HepG2 (cell line): Measurements from ENCODE around the gene SCMH1. TPM values are rescaled to one million over a fixed set of nuclear protein-coding genes. Genes with fewer than 3 reads are reported as not detected.

Experiments used
- ATAC-seq: fragments of 200-7000 bp; cut with Tn5 transposase; 3 replicates; pipeline ENCODE4 v1.9.1; 2020; ENCODE audit warnings: mild to moderate bottlenecking, moderate library complexity
- BruUV-seq: library from RNA; stranded (reverse); fragments of 400-500 nt; replicated peaks from 2 replicates; lab custom pipeline; 2021; lab: Mats Ljungman, UMichigan
- CTCF ChIA-PET: fragments of 300-600 bp; formaldehyde crosslinking; extraction: SDS; loops from one replicate; lab custom pipeline; 2021; ENCODE audit warnings: low total read pairs, inconsistent platforms, low intra/inter-chr PET ratio; lab: Yijun Ruan, JAX
- POLR2A ChIA-PET: fragments of 350-600 bp; sonication (Branson Sonifier 250); formaldehyde crosslinking; loops from one replicate; lab custom pipeline; 2020; ENCODE audit warnings: antibody characterized with exemption, inconsistent platforms; lab: Yijun Ruan, JAX
- DNase-seq: peaks from one replicate; pipeline ENCODE4 v3.0.0-alpha.2; 2015; ENCODE audit warnings: low spot score
- FAIRE-seq: peaks from 3 replicates; lab custom pipeline; 2011; peaks lifted over from hg19 to GRCh38; lab: Jason Lieb, UNC
- H2AFZ ChIP-seq: one replicate; pipeline ENCODE4 v1.6.1; 2011; ENCODE audit warnings: low read length, inconsistent platforms
- H3K27ac ChIP-seq: fragments of 300-600 bp; 3 replicates; pipeline ENCODE4 v1.8.0; 2011; ENCODE audit warnings: mixed run types, mild to moderate bottlenecking, mixed read lengths, low read length, inconsistent platforms; ENCODE audit not compliant: insufficient read depth; ENCODE audit errors: extremely low read length
- H3K27me3 ChIP-seq, 2 experiments: fragments of 200-600 bp in 1 of 2; 2 replicates in 1 of 2; 3 replicates in 1 of 2; pipeline versions ENCODE4 v1.6.0 to v1.8.0; 2011; ENCODE audit warnings: low read length in 2 of 2, mild to moderate bottlenecking in 2 of 2, moderate library complexity in 2 of 2, inconsistent platforms in 1 of 2; ENCODE audit not compliant: insufficient read depth in 2 of 2, control insufficient read depth in 1 of 2
- H3K36me3 ChIP-seq, 2 experiments: fragments of 200-600 bp in 1 of 2; replicated peaks in 1 of 2; 2 replicates in 1 of 2; 3 replicates in 1 of 2; pipeline versions ENCODE4 v1.5.1 to v1.8.0; 2011; ENCODE audit warnings: low read length in 2 of 2, inconsistent platforms in 1 of 2; ENCODE audit not compliant: insufficient read depth in 2 of 2, control insufficient read depth in 1 of 2
- H3K4me1 ChIP-seq: 2 replicates; pipeline ENCODE4 v1.5.1; 2012; ENCODE audit warnings: low read length, inconsistent platforms; ENCODE audit not compliant: insufficient read depth
- H3K4me2 ChIP-seq: 2 replicates; pipeline ENCODE4 v1.6.0; 2011; ENCODE audit warnings: low read depth, low read length, inconsistent platforms
- H3K4me3 ChIP-seq, 3 experiments: fragments of 200-600 bp in 1 of 3; sonication (generic), shearing (Covaris generic) in 1 of 3; replicated peaks in 1 of 3; 2 replicates each; pipeline ENCODE4 v1.5.1; 2011 to 2016; ENCODE audit warnings: low read length in 3 of 3, inconsistent platforms in 2 of 3, low read depth in 2 of 3, mild to moderate bottlenecking in 2 of 3, control low read depth in 1 of 3, mixed read lengths in 1 of 3; ENCODE audit not compliant: insufficient read depth in 1 of 3
- H3K79me2 ChIP-seq: one replicate; pipeline ENCODE4 v1.6.1; 2011; ENCODE audit warnings: low read length, inconsistent platforms; ENCODE audit not compliant: insufficient read depth
- H3K9ac ChIP-seq: 2 replicates; pipeline ENCODE4 v1.6.0; 2011; ENCODE audit warnings: mild to moderate bottlenecking, low read depth, low read length, inconsistent platforms; ENCODE audit not compliant: insufficient read depth
- H3K9me3 ChIP-seq: 2 replicates; pipeline ENCODE4 v1.5.1; 2012; ENCODE audit warnings: mild to moderate bottlenecking, low read length
- H4K20me1 ChIP-seq: 2 replicates; pipeline ENCODE4 v1.6.0; 2011; ENCODE audit warnings: inconsistent platforms, mild to moderate bottlenecking, low read length, moderate library complexity; ENCODE audit not compliant: insufficient read depth
- ARID5B ChIP-seq: IDR thresholded peaks from 2 replicates; pipeline ENCODE4 v1.4.0; 2020; ENCODE audit warnings: mild to moderate bottlenecking, missing genetic modification reagents
- PAX8 ChIP-seq: sonication (generic); formaldehyde crosslinking; IDR thresholded peaks from 2 replicates; pipeline ENCODE4 v1.8.0; 2022; ENCODE audit warnings: mild to moderate bottlenecking, missing genetic modification reagents, borderline replicate concordance
- SP140L ChIP-seq: sonication (generic); formaldehyde crosslinking; IDR thresholded peaks from 2 replicates; pipeline ENCODE4 v1.4.0; 2020; ENCODE audit warnings: missing genetic modification reagents, borderline replicate concordance
- WGBS: methylation state at CpG from one replicate; pipeline ENCODE4 v1.1.6; 2017; ENCODE audit warnings: low lambda C conversion rate; 5-methylcytosine and 5-hydroxymethylcytosine counted together
- in situ Hi-C: cut with HindIII; loops from 2 replicates; pipeline ENCODE4 v1.10.0; 2017; ENCODE audit warnings: low pct_unique_long_range_greater_than_20kb; ENCODE audit not compliant: extremely low pct_ligation_motif_present
- intact Hi-C: fragments of 100-400 bp; cut with micrococcal nuclease; formaldehyde crosslinking; loops from one replicate; pipeline ENCODE4 v1.10.0; 2022; ENCODE audit not compliant: unreplicated experiment
- polyA plus RNA-seq, 8 experiments: library from polyadenylated mRNA; depleted of rRNA in 3 of 8; stranded (reverse) in 7 of 8; unstranded in 1 of 8; fragments of >200 nt; fragmentation: Illumina TruSeq in 4 of 8; extraction: Trizol in 4 of 8; gene quantifications; 2 replicates each; pipeline versions ENCODE4 v1.2.1 to v1.2.3, GENCODE V29; 2011 to 2016; ENCODE audit warnings: low read depth in 4 of 8, missing spikeins in 1 of 8, mixed read lengths in 1 of 8; ENCODE audit not compliant: insufficient read depth in 1 of 8
- total RNA-seq, 5 experiments: library from RNA; depleted of rRNA; stranded (reverse); fragments of >200 nt; fragmentation: Illumina TruSeq; extraction: Trizol; gene quantifications; 2 replicates each; pipeline ENCODE4 v1.2.3, GENCODE V29; 2016; ENCODE audit warnings: low read depth in 1 of 5
- TF ChIP-seq, protein P1 (sequence below): sonication (generic); formaldehyde crosslinking; conservative IDR thresholded peaks from 2 replicates; pipeline ENCODE4 v1.4.0; 2020; ENCODE audit warnings: missing genetic modification reagents

The SCMH1 gene
- total and polyA plus RNA-seq, 2 of the 13 experiments (the other 11 are each of a cell fraction or from before 2014, with no cell fraction given): 41.8 to 52.6 TPM

- H3K4me2 ChIP-seq: no peak overlapping the region
- no peak overlapping the region for H3K27ac ChIP-seq
- no peaks in the 10 kb centered on the region for H3K79me2 ChIP-seq
- ATAC-seq (no peak), DNase-seq (no peak)
- WGBS: 48% methylated on average over 2 of the region's 2 CpGs
- H3K4me1 ChIP-seq: peaks cover 49% of the 10 kb centered on the region
- no peaks in the 10 kb centered on the region for H4K20me1 ChIP-seq
- H3K9ac ChIP-seq: no peak overlapping the region
- no peaks in the 10 kb centered on the region for H3K9me3 ChIP-seq
- TF ChIP-seq, protein P1, sequence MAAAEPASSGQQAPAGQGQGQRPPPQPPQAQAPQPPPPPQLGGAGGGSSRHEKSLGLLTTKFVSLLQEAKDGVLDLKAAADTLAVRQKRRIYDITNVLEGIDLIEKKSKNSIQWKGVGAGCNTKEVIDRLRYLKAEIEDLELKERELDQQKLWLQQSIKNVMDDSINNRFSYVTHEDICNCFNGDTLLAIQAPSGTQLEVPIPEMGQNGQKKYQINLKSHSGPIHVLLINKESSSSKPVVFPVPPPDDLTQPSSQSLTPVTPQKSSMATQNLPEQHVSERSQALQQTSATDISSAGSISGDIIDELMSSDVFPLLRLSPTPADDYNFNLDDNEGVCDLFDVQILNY (CRISPR knock-in tag): no peak
- TF ChIP-seq ARID5B (CRISPR knock-in tag) (0 out of 2 replicates have a peak, but pooled peaks have one; percentile 22), PAX8 (CRISPR knock-in tag) (no peak), SP140L (CRISPR knock-in tag) (no peak)
- TF ChIP-seq, all 625 proteins: peak for 1
- in situ Hi-C loops: no loop called here
- Histone ChIP-seq H3K4me3 (no peak overlapping the region), H3K36me3 (no peaks in the 10 kb centered on the region), H3K27me3 (no peaks in the 10 kb centered on the region), H2AFZ (no peak overlapping the region)
- intact Hi-C loops: loop anchor here (10.0 kb wide), 1 partner anchor 91 kb away; no protein-coding TSS in a partner anchor
- BruUV-seq: no TSS peak
- no peak for FAIRE-seq
- CTCF ChIA-PET: no interaction called here
- POLR2A ChIA-PET: no interaction called here
These were observed 3.6 kb upstream of the SCMH1 start for GRCh38 chr1:41245659-41246058.
